Stimulated activated CD8-positive, alpha-beta memory T cell treated with anti-CD3 and anti-CD28 coated beads, Interleukin-4, amount 100 ng/mL, for 1 hour (primary cell): ENCODE data around the gene FAM83C.
"Not testable (repeated sequence)": the region's sequence is repeated elsewhere in the genome, so short reads cannot be mapped to it uniquely, and the experiment has no call there.

Experiments
- DNase-seq, 2 donors: peaks; one replicate each; pipeline ENCODE4 v3.0.0-alpha.2; 2020; ENCODE audit warnings: low read depth in 2 of 2, low spot score in 1 of 2

The FAM83C gene

GRCh38 chr20:35267092-35267491, 25.1 kb downstream of the FAM83C start:
- no peak for DNase-seq

GRCh38 chr20:35264755-35265154, 27.5 kb downstream of the FAM83C start:
- no peak for DNase-seq

GRCh38 chr20:35263532-35264341, 28.5 kb downstream of the FAM83C start:
- DNase-seq, result no peak

GRCh38 chr20:35262731-35263531, 29.3 kb downstream of the FAM83C start:
- not testable (repeated sequence) for DNase-seq

- DNase-seq, result not testable (repeated sequence)
Observed at GRCh38 chr20:35262321-35262720, 29.9 kb downstream of the FAM83C start.

- DNase-seq, result no peak
Observed at GRCh38 chr20:35260426-35260825, 31.8 kb downstream of the FAM83C start.

- no peak for DNase-seq
Observed at GRCh38 chr20:35257175-35257909, 34.9 kb downstream of the FAM83C start.

GRCh38 chr20:35254448-35254999, 37.7 kb downstream of the FAM83C start:
- no peak for DNase-seq

GRCh38 chr20:35253010-35253409, 39.2 kb downstream of the FAM83C start:
- no peak for DNase-seq

GRCh38 chr20:35252598-35252997, 39.6 kb downstream of the FAM83C start:
- not testable (repeated sequence) for DNase-seq

- DNase-seq, result no peak
Observed at GRCh38 chr20:35252037-35252461, 40.2 kb downstream of the FAM83C start.

- no peak for DNase-seq
Observed at GRCh38 chr20:35251613-35251940, 40.6 kb downstream of the FAM83C start.

- DNase-seq, result no peak
Observed at GRCh38 chr20:35248641-35249475, 43.4 kb downstream of the FAM83C start.

GRCh38 chr20:35246723-35247122, 45.5 kb downstream of the FAM83C start:
- no peak for DNase-seq

- DNase-seq, result no peak
Observed at GRCh38 chr20:35243986-35244385, 48.2 kb downstream of the FAM83C start.

- no peak for DNase-seq
Observed at GRCh38 chr20:35243317-35243716, 48.9 kb downstream of the FAM83C start.

GRCh38 chr20:35240811-35241293, 51.4 kb downstream of the FAM83C start:
- DNase-seq, result no peak

- no peak for DNase-seq
Observed at GRCh38 chr20:35240083-35240810, 52.0 kb downstream of the FAM83C start.

- DNase-seq, result no peak
Observed at GRCh38 chr20:35238735-35239134, 53.5 kb downstream of the FAM83C start.

GRCh38 chr20:35238170-35238569, 54.1 kb downstream of the FAM83C start:
- DNase-seq, result no peak
